ENCODE measurements around the gene MBP. TPM values are rescaled to one million over a fixed set of nuclear protein-coding genes. Genes with fewer than 3 reads are reported as not detected.

MBP gene
- total and polyA plus RNA-seq, 2 experiments from 2014 or later, result 18.4 to 22.9 TPM

DNA sequence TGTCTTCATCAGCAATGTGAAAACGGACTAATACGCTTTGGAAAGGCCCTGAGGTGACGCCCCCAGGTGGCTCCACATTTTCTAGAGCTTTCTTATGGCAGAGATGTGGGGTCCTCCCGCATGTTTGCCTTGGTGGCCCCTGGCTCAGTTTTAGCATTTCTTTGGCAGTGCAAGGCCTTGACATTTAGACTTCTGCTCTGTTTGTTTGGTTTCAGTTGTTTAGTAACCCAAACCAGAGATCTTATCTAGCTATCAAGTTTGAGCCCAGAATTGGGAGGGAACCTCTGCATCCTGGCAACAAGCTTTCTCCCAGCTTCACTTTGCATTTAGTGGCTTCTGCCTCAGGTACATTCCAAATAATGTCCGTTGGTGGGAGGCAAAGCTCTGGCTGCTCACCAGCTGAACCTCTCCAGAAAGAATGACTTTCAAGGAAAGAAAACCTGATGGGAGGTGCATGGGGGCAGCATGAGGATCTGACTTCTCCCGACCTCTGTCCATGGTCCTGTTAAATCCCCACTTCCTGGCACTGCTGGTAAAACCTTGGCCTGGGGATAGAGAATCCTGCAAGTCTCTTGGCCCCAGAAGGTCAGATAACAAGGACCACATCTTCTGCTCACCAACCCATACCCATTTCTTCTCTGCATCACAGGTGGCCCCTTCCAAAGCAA lies 12.0 kb upstream of the MBP start:
- peaks cover 7% of the 10 kb centered on the region for H3K27me3 Mint-ChIP-seq (ENCODE audit: insufficient read depth, low read depth, poor library complexity)

More for the DNA sequence above, 12.0 kb upstream of the MBP start:
- no peaks in the 10 kb centered on the region for H3K36me3 ChIP-seq (ENCODE audit: insufficient read depth)
- H3K4me3 ChIP-seq, result no peak overlapping the region
- H3K79me2 ChIP-seq (replicated peaks; ENCODE audit: insufficient read depth), result no peaks in the 10 kb centered on the region
- Mint-ChIP-seq H3K4me1 (no peaks in the 10 kb centered on the region), H3K36me3 (ENCODE audit: low read depth) (peaks cover 39% of the 10 kb centered on the region), H3K9me3 (peaks cover 50% of the 10 kb centered on the region), H3K4me3 (no peak overlapping the region), H3K27ac (no peak overlapping the region)
- no peak overlapping the region for H3K27ac ChIP-seq (ENCODE audit: low read depth)
- no peaks in the 10 kb centered on the region for H3F3A ChIP-seq (replicated peaks; ENCODE audit: low read depth)
- H4K20me1 ChIP-seq (replicated peaks; ENCODE audit: insufficient read depth), result no peaks in the 10 kb centered on the region
- H2AFZ ChIP-seq, result no peak overlapping the region
- no peaks in the 10 kb centered on the region for H3K27me3 ChIP-seq (ENCODE audit: insufficient read depth)
- DNase-seq (ENCODE audit: low spot score) (no peak), ATAC-seq (no peak)
- no peak overlapping the region for H3K4me2 ChIP-seq
- H3K4me1 ChIP-seq (ENCODE audit: insufficient read depth), result no peaks in the 10 kb centered on the region
- TF ChIP-seq, protein P1, sequence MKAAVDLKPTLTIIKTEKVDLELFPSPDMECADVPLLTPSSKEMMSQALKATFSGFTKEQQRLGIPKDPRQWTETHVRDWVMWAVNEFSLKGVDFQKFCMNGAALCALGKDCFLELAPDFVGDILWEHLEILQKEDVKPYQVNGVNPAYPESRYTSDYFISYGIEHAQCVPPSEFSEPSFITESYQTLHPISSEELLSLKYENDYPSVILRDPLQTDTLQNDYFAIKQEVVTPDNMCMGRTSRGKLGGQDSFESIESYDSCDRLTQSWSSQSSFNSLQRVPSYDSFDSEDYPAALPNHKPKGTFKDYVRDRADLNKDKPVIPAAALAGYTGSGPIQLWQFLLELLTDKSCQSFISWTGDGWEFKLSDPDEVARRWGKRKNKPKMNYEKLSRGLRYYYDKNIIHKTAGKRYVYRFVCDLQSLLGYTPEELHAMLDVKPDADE (IDR thresholded peaks at IDR 0.05), result no peak
- TF ChIP-seq, protein P2, sequence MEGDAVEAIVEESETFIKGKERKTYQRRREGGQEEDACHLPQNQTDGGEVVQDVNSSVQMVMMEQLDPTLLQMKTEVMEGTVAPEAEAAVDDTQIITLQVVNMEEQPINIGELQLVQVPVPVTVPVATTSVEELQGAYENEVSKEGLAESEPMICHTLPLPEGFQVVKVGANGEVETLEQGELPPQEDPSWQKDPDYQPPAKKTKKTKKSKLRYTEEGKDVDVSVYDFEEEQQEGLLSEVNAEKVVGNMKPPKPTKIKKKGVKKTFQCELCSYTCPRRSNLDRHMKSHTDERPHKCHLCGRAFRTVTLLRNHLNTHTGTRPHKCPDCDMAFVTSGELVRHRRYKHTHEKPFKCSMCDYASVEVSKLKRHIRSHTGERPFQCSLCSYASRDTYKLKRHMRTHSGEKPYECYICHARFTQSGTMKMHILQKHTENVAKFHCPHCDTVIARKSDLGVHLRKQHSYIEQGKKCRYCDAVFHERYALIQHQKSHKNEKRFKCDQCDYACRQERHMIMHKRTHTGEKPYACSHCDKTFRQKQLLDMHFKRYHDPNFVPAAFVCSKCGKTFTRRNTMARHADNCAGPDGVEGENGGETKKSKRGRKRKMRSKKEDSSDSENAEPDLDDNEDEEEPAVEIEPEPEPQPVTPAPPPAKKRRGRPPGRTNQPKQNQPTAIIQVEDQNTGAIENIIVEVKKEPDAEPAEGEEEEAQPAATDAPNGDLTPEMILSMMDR (conservative IDR thresholded peaks at IDR 0.05; ENCODE audit: low read depth in 2 of 2), result no peak
- TF ChIP-seq EZH2 (IDR thresholded peaks at IDR 0.05; ENCODE audit: low read depth, unreplicated experiment), result no peak
- TF ChIP-seq, protein P3, sequence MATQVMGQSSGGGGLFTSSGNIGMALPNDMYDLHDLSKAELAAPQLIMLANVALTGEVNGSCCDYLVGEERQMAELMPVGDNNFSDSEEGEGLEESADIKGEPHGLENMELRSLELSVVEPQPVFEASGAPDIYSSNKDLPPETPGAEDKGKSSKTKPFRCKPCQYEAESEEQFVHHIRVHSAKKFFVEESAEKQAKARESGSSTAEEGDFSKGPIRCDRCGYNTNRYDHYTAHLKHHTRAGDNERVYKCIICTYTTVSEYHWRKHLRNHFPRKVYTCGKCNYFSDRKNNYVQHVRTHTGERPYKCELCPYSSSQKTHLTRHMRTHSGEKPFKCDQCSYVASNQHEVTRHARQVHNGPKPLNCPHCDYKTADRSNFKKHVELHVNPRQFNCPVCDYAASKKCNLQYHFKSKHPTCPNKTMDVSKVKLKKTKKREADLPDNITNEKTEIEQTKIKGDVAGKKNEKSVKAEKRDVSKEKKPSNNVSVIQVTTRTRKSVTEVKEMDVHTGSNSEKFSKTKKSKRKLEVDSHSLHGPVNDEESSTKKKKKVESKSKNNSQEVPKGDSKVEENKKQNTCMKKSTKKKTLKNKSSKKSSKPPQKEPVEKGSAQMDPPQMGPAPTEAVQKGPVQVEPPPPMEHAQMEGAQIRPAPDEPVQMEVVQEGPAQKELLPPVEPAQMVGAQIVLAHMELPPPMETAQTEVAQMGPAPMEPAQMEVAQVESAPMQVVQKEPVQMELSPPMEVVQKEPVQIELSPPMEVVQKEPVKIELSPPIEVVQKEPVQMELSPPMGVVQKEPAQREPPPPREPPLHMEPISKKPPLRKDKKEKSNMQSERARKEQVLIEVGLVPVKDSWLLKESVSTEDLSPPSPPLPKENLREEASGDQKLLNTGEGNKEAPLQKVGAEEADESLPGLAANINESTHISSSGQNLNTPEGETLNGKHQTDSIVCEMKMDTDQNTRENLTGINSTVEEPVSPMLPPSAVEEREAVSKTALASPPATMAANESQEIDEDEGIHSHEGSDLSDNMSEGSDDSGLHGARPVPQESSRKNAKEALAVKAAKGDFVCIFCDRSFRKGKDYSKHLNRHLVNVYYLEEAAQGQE (IDR thresholded peaks at IDR 0.05; ENCODE audit: unreplicated experiment), result peak; percentile 62
- TF ChIP-seq, protein P4, sequence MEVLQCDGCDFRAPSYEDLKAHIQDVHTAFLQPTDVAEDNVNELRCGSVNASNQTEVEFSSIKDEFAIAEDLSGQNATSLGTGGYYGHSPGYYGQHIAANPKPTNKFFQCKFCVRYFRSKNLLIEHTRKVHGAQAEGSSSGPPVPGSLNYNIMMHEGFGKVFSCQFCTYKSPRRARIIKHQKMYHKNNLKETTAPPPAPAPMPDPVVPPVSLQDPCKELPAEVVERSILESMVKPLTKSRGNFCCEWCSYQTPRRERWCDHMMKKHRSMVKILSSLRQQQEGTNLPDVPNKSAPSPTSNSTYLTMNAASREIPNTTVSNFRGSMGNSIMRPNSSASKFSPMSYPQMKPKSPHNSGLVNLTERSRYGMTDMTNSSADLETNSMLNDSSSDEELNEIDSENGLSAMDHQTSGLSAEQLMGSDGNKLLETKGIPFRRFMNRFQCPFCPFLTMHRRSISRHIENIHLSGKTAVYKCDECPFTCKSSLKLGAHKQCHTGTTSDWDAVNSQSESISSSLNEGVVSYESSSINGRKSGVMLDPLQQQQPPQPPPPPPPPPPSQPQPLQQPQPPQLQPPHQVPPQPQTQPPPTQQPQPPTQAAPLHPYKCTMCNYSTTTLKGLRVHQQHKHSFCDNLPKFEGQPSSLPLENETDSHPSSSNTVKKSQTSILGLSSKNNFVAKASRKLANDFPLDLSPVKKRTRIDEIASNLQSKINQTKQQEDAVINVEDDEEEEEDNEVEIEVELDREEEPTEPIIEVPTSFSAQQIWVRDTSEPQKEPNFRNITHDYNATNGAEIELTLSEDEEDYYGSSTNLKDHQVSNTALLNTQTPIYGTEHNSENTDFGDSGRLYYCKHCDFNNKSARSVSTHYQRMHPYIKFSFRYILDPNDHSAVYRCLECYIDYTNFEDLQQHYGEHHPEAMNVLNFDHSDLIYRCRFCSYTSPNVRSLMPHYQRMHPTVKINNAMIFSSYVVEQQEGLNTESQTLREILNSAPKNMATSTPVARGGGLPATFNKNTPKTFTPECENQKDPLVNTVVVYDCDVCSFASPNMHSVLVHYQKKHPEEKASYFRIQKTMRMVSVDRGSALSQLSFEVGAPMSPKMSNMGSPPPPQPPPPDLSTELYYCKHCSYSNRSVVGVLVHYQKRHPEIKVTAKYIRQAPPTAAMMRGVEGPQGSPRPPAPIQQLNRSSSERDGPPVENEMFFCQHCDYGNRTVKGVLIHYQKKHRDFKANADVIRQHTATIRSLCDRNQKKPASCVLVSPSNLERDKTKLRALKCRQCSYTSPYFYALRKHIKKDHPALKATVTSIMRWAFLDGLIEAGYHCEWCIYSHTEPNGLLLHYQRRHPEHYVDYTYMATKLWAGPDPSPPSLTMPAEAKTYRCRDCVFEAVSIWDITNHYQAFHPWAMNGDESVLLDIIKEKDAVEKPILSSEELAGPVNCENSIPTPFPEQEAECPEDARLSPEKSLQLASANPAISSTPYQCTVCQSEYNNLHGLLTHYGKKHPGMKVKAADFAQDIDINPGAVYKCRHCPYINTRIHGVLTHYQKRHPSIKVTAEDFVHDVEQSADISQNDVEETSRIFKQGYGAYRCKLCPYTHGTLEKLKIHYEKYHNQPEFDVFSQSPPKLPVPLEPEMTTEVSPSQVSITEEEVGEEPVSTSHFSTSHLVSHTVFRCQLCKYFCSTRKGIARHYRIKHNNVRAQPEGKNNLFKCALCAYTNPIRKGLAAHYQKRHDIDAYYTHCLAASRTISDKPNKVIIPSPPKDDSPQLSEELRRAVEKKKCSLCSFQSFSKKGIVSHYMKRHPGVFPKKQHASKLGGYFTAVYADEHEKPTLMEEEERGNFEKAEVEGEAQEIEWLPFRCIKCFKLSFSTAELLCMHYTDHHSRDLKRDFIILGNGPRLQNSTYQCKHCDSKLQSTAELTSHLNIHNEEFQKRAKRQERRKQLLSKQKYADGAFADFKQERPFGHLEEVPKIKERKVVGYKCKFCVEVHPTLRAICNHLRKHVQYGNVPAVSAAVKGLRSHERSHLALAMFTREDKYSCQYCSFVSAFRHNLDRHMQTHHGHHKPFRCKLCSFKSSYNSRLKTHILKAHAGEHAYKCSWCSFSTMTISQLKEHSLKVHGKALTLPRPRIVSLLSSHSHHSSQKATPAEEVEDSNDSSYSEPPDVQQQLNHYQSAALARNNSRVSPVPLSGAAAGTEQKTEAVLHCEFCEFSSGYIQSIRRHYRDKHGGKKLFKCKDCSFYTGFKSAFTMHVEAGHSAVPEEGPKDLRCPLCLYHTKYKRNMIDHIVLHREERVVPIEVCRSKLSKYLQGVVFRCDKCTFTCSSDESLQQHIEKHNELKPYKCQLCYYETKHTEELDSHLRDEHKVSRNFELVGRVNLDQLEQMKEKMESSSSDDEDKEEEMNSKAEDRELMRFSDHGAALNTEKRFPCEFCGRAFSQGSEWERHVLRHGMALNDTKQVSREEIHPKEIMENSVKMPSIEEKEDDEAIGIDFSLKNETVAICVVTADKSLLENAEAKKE (CRISPR knock-in tag; IDR thresholded peaks at IDR 0.05), result no peak
- no peaks in the 10 kb centered on the region for H3K9me2 ChIP-seq (ENCODE audit: insufficient read depth)

Data from GM23338 (cell line).